IPS-18c (cell line): ENCODE data around the gene TSC1.
"Not testable (repeated sequence)": the region's sequence is repeated elsewhere in the genome, so short reads cannot be mapped to it uniquely, and the experiment has no call there.

Source experiments
- H3K4me3 ChIP-seq: 2 replicates; pipeline ENCODE4 v1.7.0; 2013; ENCODE audit warnings: low read depth, mild to moderate bottlenecking, low read length, moderate library complexity; ENCODE audit not compliant: insufficient read depth
- H3K9me3 ChIP-seq: one replicate; pipeline ENCODE4 v1.6.1; 2013; ENCODE audit warnings: mild to moderate bottlenecking, low read length, moderate library complexity; ENCODE audit not compliant: control insufficient read depth, insufficient read depth

The TSC1 gene

GRCh38 chr9:132944294-132945185 is at the start of gene TSC1:
Gene TSC1 (minus strand): TSS chr9:132944616. CDS start chr9:132928872, 15,744 bp downstream.
- no peaks in the 10 kb centered on the region for H3K9me3 ChIP-seq
- peak within 1 kb of the TSS; percentile 86 for H3K4me3 ChIP-seq

DNA sequence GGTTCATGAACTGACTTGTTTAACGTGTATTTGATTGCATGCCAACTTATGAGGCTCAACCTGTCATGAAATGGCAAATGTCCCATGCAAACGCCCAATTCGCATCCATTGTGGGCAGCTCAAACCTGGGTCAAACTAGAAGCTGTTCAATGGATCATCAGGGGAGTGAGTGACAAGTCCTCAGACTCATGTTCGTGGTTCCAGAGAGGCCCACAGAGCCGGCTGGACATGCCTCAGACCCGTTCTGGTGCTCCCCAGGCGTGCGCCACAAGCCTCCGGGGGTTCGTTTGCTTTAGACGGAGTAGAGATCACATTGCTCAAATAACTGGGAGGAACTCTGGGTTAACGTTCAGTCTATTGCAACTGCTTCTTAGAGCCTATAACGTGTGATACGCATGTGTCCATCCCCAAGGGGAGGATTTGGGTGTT is 49.1 kb upstream of the TSC1 start:
- no peaks in the 10 kb centered on the region for H3K9me3 ChIP-seq
- no peak overlapping the region for H3K4me3 ChIP-seq

GRCh38 chr9:132991351-132992300 is 47.2 kb upstream of the TSC1 start:
- Histone ChIP-seq H3K4me3 (no peak overlapping the region), H3K9me3 (no peaks in the 10 kb centered on the region)

DNA sequence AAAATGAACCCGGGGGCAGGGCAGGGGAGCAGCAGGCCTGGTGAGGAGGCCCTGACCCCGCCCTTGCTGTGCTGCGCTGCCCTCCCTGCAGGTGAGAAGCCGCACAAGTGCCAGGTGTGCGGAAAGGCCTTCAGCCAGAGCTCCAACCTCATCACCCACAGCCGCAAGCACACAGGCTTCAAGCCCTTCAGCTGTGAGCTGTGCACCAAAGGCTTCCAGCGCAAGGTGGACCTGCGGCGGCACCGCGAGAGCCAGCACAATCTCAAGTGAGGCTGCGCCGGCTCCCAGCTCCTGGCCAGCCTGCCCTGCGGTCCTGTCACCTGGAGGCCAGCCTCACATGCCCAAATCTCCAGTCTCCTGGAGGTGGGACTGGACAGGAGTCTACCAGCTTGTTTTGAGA is 46.4 kb upstream of the TSC1 start:
- Histone ChIP-seq H3K9me3 (no peaks in the 10 kb centered on the region), H3K4me3 (no peak overlapping the region)

DNA sequence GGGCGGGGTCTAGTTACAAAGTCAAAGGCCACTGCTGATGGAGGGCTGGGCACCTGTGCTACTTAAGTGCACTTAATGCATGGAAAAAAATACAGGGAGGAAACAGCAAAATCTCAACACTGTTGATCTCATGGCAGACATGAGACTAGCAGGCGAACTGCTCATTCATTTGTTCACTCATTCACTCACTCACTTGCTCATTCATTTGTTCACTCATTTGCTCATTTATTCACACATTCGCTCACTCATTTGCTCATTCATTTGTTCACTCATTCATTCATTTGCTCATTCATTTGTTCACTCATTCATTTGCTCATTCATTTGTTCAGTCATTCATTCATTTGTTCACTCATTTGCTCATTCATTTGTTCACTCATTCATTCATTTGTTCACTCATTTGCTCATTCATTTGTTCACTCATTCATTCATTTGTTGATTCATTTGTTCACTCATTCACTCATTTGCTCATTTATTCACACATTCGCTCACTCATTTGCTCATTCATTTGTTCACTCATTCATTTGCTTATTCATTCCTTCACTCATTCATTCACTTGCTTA is 45.7 kb upstream of the TSC1 start:
- H3K9me3 ChIP-seq, H3K4me3 ChIP-seq: not testable (repeated sequence)

- H3K9me3 ChIP-seq, result no peaks in the 10 kb centered on the region
- H3K4me3 ChIP-seq, result no peak overlapping the region
Measured at GRCh38 chr9:132989414-132989996, 45.1 kb upstream of the TSC1 start.

DNA sequence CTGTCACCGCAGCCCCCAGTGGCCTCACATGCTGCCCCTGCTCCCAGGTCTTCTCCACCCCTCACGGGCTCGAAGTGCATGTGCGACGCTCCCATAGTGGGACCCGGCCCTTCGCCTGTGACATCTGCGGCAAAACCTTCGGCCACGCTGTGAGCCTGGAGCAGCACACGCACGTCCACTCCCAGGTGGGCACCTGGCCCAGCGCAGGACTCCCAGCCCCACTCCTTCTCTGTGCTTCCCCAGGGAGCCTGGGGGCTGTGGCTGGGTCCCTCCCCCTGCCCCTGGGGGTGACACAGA is 44.5 kb upstream of the TSC1 start:
- Histone ChIP-seq H3K9me3 (no peaks in the 10 kb centered on the region), H3K4me3 (no peak overlapping the region)

DNA sequence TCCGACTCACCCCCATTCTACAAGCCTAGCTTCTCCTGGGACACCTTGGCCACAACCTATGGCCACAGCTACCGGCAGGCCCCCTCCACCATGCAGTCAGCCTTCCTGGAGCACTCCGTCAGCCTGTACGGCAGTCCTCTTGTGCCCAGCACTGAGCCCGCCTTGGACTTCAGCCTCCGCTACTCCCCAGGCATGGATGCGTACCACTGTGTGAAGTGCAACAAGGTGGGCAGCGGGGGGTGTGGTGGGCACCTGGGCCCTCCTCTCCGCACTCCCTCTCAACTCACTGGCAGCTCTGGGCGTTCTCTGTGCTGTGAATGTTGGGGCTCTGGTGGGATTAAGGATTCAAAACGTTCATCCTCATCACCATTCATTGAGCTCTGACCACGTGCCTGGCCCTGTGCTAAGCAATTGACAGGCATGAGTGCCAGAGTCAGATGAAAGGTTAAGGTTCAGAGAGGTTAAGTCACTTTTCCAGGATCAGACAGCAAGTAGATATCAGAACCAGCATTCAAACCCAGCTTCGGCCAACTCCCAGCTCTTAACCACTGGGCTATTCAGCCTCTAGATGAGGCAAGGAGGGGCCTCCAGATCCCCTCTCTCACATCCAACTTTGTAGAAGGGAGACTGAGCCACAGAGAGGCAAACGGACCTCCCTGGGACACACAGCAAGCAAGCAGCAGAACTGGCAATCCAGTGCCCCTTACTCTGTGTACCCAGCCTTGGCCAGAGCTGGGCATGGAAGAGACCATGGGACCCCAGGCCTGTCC is 44.0 kb upstream of the TSC1 start:
- H3K9me3 ChIP-seq, result no peaks in the 10 kb centered on the region
- no peak overlapping the region for H3K4me3 ChIP-seq

DNA sequence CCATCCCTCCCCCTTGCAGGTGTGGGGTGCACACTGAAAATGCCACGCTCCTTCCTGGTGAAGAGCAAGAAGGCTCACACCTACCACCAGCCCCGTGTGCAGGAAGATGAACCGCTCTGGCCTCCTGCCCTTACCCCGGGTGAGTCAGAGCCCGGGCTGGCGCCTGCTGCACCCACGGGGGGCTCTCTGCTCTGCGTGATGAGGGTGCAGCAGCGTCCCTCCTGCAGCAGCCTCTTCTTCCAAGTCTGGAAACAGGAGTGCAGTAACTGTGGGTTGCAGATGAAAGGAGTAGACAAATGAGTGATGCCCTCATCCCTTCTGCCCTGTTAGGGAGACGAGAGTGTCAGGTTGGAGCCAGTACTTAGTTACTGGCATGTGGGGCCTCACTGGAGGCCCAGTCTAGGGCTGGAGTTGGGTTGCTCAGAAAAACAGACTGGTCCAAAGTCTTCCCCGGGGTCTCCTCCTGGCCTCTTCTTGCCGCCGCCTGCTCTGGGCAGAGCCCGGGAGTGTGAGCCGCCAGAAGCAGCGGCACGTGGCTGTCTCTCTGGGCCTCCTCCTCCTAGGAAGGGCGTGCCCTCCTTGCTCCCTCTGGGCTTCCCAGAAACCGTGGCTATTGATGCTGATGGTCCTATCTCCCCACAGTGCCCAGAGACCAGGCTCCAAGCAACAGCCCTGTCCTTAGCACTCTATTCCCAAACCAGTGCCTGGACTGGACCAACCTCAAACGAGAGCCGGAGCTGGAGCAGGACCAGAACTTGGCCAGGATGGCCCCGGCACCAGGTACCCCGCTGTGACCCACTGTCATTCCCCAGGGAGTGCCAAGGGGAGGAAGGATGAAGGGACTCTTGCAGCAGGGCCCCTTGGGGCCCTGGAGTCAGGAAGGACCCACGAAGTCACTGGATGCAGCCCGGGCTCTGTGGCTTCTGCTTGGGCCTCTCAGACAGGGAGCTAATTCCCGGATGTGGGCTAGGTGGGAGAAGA is 42.5 kb upstream of the TSC1 start:
- no peak overlapping the region for H3K4me3 ChIP-seq

GRCh38 chr9:132986114-132986513 is 41.7 kb upstream of the TSC1 start:
- Histone ChIP-seq H3K9me3 (no peaks in the 10 kb centered on the region), H3K4me3 (no peak overlapping the region)

More for the DNA sequence above, 42.5 kb upstream of the TSC1 start:
- H3K9me3 ChIP-seq, result no peaks in the 10 kb centered on the region

DNA sequence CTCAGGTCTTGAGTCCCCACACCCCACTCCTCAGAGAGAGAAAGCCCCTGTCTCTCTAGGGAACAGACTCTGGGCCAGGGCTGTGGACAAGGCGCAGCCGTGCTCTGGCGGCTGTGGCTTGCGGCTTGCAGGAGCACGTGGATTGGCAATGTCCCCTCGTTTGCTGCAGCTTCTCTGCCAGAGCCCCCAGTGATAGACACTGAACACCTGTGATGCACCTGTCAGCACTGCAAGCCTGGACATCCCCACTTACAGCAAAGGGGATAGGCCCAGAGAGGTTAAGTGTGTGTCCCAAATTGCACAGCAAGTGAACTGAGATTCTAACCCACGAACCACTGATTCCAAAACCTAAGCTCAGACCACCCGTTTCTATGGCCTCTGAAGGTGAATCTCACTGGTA is 41.1 kb upstream of the TSC1 start:
- Histone ChIP-seq H3K9me3 (no peaks in the 10 kb centered on the region), H3K4me3 (no peak overlapping the region)

DNA sequence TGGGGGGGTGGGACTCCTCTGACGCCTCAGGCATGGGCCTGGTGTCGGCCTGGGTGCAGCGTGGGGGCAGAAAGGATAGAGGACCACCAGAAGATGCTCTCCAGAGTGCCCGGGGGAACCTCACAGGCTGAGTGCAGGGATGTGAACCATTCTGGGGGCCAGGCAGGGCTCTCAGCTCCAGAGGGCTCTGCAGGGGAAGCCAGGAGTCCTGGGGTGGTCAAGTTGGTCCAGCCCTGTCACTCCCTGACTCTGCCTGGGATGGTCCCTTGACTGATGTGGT is 40.6 kb upstream of the TSC1 start:
- no peaks in the 10 kb centered on the region for H3K9me3 ChIP-seq
- no peak overlapping the region for H3K4me3 ChIP-seq

GRCh38 chr9:132984202-132985070 is 40.0 kb upstream of the TSC1 start:
- H3K9me3 ChIP-seq, result no peaks in the 10 kb centered on the region
- no peak overlapping the region for H3K4me3 ChIP-seq

DNA sequence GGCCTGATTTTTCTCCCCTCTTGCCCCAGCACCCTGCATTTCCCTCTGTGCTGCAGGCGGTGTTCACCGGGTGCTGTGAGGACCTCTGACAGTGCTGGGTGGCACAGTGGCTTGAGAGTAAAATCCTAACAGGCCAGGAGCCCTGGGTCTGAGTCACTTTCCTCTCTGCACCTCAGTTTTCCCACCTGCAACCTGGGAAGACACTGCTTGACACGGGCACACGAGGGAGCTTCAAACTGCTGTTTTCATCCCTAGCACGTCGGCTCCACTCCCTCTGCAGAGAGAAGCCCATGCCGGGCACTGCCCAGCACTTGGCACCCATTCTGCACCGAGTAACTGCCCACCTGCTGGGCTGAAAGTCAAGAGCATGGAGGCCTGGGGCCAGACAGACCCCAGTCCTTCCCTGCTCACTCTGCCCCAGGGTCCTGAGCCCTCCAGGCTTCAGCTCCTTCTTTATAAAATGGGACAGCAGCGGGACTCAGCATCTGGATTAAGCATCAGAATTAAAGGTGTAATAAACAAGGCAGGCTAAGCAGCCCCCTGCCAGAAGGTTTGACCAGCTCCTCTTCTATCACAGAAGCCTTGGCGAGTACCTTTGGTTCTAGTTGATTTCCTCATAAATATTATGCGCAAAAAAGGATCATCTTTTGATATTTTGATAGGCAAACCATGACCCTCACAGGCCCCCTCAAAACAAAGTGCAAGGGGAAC is 39.2 kb upstream of the TSC1 start:
- H3K9me3 ChIP-seq, result no peaks in the 10 kb centered on the region
- no peak overlapping the region for H3K4me3 ChIP-seq

DNA sequence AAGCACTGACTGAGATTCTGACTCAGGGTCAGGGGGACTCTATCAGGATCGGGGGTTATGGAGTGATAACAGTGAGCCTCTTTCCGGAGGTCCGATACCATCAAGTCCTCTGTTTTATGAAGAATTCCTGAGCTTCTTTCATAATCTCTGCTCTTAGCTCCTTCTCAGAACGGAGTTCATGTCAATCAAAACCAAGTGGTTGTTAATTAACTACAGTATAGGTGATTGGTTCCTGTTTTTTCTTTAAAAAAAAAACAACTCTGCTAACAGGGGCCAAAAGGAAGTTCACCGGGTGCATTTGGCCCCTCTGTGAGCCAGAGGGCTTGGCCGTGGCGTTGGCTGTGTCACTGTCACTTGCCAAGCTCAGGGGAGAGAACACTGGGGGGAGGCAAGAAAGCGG is 38.0 kb upstream of the TSC1 start:
- Histone ChIP-seq H3K9me3 (no peaks in the 10 kb centered on the region), H3K4me3 (no peak overlapping the region)
